ENCODE results near the gene MCMBP.

- TF ChIP-seq, protein P1, sequence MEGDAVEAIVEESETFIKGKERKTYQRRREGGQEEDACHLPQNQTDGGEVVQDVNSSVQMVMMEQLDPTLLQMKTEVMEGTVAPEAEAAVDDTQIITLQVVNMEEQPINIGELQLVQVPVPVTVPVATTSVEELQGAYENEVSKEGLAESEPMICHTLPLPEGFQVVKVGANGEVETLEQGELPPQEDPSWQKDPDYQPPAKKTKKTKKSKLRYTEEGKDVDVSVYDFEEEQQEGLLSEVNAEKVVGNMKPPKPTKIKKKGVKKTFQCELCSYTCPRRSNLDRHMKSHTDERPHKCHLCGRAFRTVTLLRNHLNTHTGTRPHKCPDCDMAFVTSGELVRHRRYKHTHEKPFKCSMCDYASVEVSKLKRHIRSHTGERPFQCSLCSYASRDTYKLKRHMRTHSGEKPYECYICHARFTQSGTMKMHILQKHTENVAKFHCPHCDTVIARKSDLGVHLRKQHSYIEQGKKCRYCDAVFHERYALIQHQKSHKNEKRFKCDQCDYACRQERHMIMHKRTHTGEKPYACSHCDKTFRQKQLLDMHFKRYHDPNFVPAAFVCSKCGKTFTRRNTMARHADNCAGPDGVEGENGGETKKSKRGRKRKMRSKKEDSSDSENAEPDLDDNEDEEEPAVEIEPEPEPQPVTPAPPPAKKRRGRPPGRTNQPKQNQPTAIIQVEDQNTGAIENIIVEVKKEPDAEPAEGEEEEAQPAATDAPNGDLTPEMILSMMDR (IDR thresholded peaks at IDR 0.05) = no peak
- TF ChIP-seq EZH2 (IDR thresholded peaks at IDR 0.05; ENCODE audit: borderline replicate concordance, insufficient read depth, low read depth, low read length, poor library complexity, severe bottlenecking) = no peak
These were observed 45.1 kb upstream of the MCMBP start for GRCh38 chr10:119917777-119918176.

Measured in B cell (primary cell).